Measurements from ENCODE around the gene RAG2.
A peak's percentile ranks its signal among the peaks of the same experiment; 100 is the strongest.

The RAG2 gene

DNA sequence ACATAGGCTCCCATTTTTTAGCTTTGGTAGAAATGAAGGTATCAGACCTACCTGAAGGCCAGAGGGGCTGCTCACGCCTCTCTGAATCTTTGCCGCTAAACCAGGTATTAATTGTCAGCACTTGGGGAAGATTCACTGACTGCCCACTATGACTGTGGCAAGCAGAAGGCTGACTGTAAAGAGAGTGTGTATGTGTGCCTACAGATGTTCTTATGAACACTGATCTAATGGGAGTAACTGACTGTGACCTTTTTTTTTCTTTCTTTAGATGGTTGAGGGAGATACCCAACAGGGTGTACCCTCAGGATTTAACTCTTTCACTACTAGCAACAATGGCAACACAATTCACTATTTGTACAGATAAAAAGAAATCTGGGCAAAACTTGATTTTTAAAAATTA, at the start of gene RAG2:
Gene RAG2 (minus strand): TSS at position 186 of the 400 bp plus-strand sequence. CDS start 4,068 bp downstream, outside the sequence.
- DNase-seq, result no peak

DNA sequence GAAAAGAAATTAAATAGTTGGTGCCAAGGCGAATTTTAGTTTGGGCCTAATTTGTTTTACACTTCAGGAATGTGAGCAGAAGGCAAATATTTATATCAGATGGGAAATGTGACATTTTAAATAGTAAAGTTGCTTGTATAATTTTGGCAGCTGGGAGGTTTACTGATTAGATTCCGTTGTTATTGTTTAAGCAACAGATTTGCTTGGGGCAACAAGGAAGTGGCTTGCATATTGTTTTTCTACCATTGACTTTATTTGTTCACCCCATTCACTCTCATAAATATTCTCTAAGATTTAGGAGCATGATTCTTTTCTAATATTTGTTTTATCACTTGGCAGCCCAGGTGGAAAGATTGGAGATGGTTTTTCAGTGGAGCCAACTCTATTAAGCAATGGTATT, 40.5 kb upstream of the RAG2 start:
- no peak for DNase-seq

GRCh38 chr11:36635066-36635862, 37.2 kb upstream of the RAG2 start:
- no peak for DNase-seq

- DNase-seq, result no peak
Measured at GRCh38 chr11:36631774-36632173, 33.7 kb upstream of the RAG2 start.

DNA sequence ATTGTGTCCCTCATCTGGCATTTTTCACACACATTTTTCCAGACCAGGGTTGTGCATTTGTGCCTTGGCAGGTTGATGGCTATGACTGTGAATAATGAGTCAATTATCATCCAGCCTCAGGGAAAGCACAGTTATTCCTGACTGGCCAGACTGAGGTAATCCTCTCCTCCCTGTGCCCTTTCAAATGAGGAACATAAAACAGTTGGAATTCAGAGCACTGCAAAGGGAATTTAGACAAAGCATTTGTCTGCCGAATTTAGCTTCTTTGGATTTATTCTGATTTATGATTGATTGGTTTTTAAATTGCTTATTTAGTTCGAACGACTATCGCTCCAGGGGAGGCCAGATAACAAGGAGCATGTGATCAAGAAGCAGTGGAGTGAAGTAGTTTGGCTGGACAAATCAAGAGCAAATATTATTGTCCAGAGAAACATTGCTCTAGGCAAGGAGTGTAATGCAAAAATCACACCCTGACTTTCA, 30.8 kb upstream of the RAG2 start:
- no peak for DNase-seq

GRCh38 chr11:36628141-36628540, 30.1 kb upstream of the RAG2 start:
- DNase-seq, result no peak

DNA sequence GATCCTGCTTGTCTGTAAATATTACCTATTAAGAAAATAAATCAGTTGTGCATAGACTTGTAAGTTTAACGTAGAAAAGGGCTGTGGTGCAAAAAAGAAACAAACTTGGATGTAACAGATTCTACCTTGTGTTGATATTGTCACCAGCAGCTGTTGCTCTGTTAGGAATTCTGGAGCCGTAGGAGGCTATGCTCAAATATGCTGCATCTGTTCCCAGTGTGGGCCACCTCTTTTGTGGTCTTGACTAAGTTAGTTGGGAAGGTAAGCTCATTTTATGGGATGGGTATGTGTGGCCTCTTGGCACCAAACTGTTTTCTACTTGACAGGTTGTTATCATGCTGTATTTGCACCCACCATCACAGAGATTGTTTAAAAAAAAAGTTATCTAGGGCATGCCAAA, 29.4 kb upstream of the RAG2 start:
- DNase-seq, result no peak

DNA sequence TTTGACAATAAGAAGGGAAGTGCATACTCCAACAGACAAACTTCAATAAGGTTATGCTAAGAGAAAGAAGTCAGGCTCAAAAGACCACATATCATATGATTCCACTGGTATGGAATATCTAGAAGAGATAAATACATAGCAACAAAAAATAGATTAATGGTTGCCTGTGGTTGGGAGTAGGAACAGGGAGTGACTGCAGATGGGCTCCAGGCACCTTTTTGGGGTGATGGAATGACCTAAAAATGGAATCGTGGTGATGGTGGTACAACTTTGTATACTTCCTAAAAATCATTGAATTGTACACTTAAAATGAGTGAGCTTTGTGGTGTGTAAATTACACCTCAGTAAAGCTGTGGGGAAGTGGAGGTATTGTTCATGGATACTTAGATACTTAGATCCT, 29.0 kb upstream of the RAG2 start:
- no peak for DNase-seq

DNA sequence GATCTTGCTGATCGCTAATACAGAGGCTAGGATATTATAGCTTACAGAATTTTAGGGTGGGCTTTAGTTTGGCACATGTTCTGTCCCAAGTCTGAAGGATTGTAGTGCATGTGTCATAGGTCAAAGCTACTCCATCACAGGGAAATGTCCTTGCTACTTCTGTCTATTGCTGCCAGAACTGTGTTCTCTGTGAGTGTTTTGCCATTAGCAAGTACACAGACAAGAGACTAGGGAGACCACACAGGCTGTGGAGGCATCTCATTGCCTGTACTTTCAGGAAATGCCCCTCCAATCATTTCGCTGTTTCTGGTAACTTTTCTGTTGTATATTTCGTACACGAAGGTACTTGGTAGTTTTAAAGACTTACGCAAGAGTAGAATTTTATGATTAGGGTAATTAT, 25.5 kb upstream of the RAG2 start:
- no peak for DNase-seq

- DNase-seq, result peak; percentile 76
Measured at GRCh38 chr11:36622431-36623136, 24.5 kb upstream of the RAG2 start.

DNA sequence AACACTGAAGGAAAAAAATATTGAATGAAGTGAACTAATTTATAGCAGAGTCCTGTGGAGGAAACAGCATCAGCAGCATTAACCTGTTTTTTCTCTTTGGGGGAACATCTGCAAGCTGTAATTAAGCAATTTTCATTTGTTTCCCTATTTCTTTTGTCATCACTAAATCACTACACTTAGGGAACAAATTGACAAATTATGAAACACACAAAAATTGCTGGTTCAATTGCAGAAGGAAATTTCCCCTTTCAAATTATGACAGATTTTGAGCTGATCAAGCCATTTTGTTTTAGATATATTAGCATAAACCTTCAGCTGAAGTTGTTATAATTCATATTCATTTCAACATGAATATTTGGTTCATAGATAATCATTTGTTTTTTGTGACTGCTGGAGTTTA, 22.2 kb upstream of the RAG2 start:
- no peak for DNase-seq

DNA sequence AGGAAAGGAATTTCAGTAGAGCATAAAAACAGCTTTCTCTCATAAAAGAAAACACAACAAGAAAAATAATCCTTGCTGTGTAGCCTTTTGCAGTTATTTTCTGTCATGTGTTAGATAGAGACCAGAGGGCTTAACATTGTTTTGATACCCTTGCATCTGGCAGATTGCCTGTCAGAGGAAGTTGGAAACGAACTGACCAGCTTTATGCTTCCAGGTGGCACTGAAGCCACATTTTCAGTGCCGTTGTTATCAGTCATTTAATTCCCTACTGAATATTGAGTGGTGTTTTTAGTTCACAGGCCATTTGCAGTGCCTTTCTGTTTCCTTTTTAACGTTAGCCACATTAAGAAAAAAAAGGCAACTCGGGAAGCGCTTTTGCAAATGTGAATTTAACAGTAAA, 21.5 kb upstream of the RAG2 start:
- DNase-seq, result peak; percentile 67

GRCh38 chr11:36618363-36619047, 20.5 kb upstream of the RAG2 start:
- no peak for DNase-seq

- peak; percentile 58 for DNase-seq
Measured at GRCh38 chr11:36617543-36618362, 19.7 kb upstream of the RAG2 start.

DNA sequence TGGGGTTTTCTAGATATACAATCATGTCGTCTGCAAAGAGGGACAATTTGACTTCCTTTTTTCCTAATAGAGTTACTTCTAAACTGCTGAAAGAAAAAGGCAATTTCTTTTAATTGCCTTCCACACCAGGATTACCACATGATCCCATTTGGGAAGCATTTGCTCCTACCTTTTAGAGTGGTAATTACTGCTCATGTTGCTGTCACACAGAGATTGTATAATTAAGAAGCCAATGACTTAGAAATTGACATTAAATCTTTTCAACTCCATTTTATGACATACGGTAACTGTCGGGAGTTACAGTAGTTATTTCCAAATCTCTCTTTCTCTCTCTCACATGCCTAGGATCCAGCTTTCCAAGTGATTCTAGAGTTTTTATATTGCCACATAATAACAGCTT, 17.8 kb upstream of the RAG2 start:
- no peak for DNase-seq

- DNase-seq, result peak; percentile 6
Measured at GRCh38 chr11:36609383-36609782, 11.3 kb upstream of the RAG2 start.

DNA sequence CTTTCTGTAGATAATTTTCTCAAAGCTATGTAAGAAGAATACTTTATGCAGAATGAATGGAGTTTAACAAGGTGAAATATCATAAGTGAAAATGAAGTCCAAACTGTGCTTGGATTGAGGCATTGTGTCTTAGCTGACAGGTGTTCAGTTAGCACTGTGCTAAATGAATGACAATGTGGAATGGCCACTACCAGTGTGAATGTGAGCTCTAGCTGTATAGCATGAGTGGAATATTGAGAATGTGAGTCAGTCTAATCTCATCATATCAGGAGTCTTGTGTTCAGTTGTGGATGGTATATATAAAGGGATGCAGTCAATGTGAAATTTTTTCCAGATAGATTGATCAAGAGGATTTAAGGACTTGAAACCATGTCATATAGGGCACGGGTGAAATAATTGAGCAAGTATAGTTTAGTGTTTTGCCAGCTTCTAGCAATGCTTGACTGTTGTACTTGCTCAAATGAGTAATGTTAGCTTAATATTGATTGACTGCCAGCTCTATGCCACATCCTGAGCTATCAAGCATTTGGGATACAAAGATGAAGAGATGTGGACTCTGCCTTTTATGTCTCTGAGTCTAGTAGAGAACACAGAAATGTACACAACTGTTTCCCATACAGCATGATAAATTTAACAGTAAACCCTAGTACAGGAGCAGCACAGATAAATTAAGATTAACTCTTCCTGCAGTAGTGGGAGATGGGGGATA, 10.6 kb upstream of the RAG2 start:
- DNase-seq, result no peak

- DNase-seq, result peak; percentile 10
Measured at GRCh38 chr11:36605221-36606216, 7.5 kb upstream of the RAG2 start.

DNA sequence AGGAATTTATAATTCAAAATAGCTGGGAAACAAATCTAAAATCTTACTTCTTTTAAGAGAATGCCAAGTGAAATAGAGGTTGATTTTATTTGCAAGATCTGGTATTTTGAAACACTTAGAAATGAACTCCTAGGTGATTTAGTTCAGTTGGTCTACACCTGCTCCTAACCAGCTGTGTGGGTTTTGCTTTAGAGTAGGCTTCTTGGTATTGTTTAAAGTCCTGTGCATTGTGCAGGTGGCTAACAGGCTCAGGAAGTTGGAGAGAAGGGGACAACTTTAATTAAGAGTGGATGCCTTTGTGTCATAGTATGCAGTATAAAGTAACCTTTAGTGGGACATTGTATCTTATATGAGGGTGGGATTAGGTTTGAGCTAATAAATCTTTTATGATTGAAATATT, 4.1 kb upstream of the RAG2 start:
- no peak for DNase-seq

DNA sequence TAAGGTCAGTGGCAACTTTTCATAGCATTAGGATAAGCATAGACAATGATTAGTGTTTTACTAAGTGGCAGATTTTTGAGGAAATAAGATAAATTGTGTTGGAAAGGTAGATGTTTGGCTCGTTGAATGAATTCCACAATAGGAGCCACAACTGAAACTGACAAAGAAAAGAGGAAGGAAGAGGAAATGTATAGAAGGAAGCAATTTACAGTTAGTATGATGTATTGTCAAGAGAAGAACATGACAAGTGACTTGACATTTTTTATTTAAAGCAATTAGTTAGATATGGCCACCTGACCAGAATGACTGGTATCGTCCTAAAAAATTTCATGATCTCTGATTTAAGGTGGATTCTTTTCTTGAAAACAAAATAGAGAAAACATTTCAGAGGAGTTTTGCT, 3.1 kb upstream of the RAG2 start:
- peak; percentile 68 for DNase-seq

DNA sequence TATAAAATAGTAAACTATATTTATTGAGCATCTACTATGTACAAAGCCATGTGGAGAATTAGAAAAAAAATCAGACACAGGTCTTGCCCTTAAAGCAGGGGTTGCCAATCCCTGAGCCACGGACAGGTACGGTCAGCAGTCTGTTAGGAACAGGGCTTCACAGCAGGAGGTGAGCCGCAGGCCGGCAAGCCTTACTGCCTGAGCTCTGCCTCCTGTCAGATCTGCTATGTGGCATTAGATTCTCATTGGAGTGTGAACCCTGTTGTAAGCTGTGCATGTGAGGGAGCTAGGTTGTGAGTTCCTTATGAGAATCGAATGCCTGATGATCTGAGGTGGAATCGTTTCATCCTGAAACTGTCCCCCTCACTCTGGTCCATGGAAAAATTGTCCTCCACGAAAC, 2.1 kb upstream of the RAG2 start:
- DNase-seq, result no peak
